Adrenal gland (tissue), 12 donors: ENCODE measurements around the gene RIMBP3C. TPM values are rescaled to one million over a fixed set of nuclear protein-coding genes. Genes with fewer than 3 reads are reported as not detected.
"Not testable (repeated sequence)": the region's sequence is repeated elsewhere in the genome, so short reads cannot be mapped to it uniquely, and the experiment has no call there.

Source experiments
- DNase-seq, 7 donors: peaks; one replicate each; pipeline ENCODE4 v3.0.0-alpha.2; 2019 to 2020
- H3K27ac ChIP-seq, 5 donors: fragments of 200-600 bp; sonication (generic) in 4 of 5; 1 replicate in 3 of 5; 2 replicates in 2 of 5; pipeline versions ENCODE4 v1.5.1 to v1.8.0; 2016 to 2020; ENCODE audit warnings: mild to moderate bottlenecking in 1 of 5
- H3K27me3 ChIP-seq: fragments of 200-600 bp; 2 replicates; pipeline ENCODE4 v1.8.0; 2021
- H3K36me3 ChIP-seq, 2 donors: fragments of 200-600 bp; replicated peaks in 1 of 2; 1 replicate in 1 of 2; 2 replicates in 1 of 2; pipeline versions ENCODE4 v1.5.1 to v1.8.0; 2018 to 2022
- H3K4me1 ChIP-seq, 2 donors: fragments of 200-600 bp; replicated peaks in 1 of 2; 1 replicate in 1 of 2; 2 replicates in 1 of 2; pipeline versions ENCODE4 v1.5.1 to v1.8.0; 2018 to 2021
- H3K4me3 ChIP-seq, 4 donors: fragments of 200-600 bp; sonication (generic) in 3 of 4; one replicate each; pipeline ENCODE4 v1.5.1; 2016 to 2018
- H3K9me3 ChIP-seq, 3 donors: fragments of 200-600 bp; sonication (generic) in 1 of 3; replicated peaks in 1 of 3; 1 replicate in 2 of 3; 2 replicates in 1 of 3; pipeline versions ENCODE4 v1.5.1 to v1.8.0; 2016 to 2021
- WGBS, 4 donors: extraction: QIAGEN DNeasy Blood & Tissue Kit in 2 of 4; methylation state at CpG; one replicate each; pipeline versions ENCODE4 v1.1.5 to v1.1.7; 2013 to 2017; 5-methylcytosine and 5-hydroxymethylcytosine counted together
- intact Hi-C, 2 donors: fragments of 100-400 bp; cut with DNase I; formaldehyde crosslinking; loops; one replicate each; pipeline versions ENCODE4 v1.14.1 to v1.15.0; 2022 to 2023
- polyA plus RNA-seq, 3 donors: library from polyadenylated mRNA; stranded (reverse); fragments of 200-250 nt in 2 of 3; fragments of 350-450 nt in 1 of 3; fragmentation: Illumina TruSeq in 1 of 3; extraction: RNeasy Lipid Tissue Mini Kit (QIAGEN cat#74804) in 1 of 3; gene quantifications; one replicate each; pipeline ENCODE4 v1.2.3, GENCODE V29; 2013 to 2014
- total RNA-seq, 9 donors: library from RNA; depleted of rRNA in 4 of 9; stranded (reverse); fragments of >200 nt in 4 of 9; fragments of 120-200 nt in 1 of 9; fragmentation: NEBNext Ultra II Directional in 1 of 9; extraction: Animal tissue kit (Norgen Biotek cat#: 25700) in 1 of 9; gene quantifications; one replicate each; pipeline versions ENCODE4 v1.1.0 to v1.2.4, GENCODE V29; 2013 to 2023
- donor health status: healthy with polysubstance abuse.
- donor health status: Bipolar disorder and iron deficiency.
- donor health status: DM: yes; HTN: yes; CAD: no.
- donor health status: DM: no; HTN: no; CAD: no.
- donor health status: DM: no; HTN: no; CAD: no.
- donor health status: DM: yes; HTN: yes; CAD: no.

Gene RIMBP3C
- total and polyA plus RNA-seq, 12 donors, result 0.18 to 2.5 (median 0.28) TPM; not detected in 4

DNA sequence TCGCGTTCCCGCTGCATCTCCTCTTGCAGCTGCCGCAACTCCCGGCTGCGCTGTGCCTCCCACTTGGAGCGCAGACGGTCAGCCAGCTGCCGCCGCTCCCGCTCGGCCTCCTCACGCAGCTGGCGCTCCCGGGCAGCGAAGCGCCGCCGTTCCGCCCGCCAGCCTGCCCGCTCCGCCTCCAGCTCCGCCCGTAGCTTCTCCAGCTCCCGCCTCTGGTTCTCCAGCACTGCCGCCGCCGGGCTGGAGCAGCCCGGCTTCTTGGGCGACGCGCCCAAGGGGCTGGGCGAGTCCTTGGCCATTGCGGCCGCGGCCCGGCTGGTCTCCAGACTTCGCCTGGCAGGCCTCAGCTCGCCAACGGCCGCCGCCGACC, 598 bp downstream of the RIMBP3C start:
- DNase-seq, H3K27me3 ChIP-seq, H3K4me1 ChIP-seq, H3K36me3 ChIP-seq, intact Hi-C loops, H3K27ac ChIP-seq, H3K9me3 ChIP-seq, H3K4me3 ChIP-seq: not testable (repeated sequence)
- WGBS, 4 donors, result no CpG with 5 or more reads among the region's 44 CpGs

DNA sequence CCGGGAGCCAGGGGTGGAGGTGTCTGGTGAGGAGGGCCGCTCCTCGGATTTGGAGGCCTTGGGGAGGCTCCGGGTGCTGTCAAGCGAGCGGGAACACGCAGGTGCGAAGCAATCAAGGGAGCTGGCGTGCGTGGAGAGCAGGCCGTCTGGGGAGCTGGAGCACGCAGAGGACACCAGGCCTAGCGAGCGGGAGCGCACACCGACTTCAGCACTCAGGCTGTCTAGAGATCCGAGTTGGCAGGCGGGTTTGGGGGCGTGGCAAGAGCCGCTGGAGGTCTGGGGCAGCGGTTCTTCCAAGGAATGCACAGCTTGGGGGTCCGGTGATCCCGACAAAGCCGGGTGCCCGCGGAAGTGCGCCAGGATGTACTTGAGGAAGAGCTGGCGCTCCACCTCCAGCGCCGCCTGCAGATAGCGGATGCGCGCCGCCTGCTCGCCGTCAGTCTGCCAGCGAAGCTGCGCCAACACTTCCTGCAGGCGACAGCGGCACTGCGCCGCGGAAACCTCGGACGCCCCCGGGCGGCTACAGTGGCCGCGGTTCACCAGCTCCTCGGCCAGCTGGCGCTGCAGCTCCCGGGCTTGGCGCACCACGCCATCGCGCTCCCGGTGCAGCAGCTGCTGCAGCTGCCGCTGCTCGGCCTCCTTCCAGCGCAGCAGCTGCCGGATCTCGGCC, 1.1 kb downstream of the RIMBP3C start:
- H3K4me1 ChIP-seq, DNase-seq, H3K27ac ChIP-seq, H3K9me3 ChIP-seq, intact Hi-C loops, H3K27me3 ChIP-seq, H3K4me3 ChIP-seq, H3K36me3 ChIP-seq: not testable (repeated sequence)
- no CpG with 5 or more reads among the region's 62 CpGs for WGBS, 4 donors

DNA sequence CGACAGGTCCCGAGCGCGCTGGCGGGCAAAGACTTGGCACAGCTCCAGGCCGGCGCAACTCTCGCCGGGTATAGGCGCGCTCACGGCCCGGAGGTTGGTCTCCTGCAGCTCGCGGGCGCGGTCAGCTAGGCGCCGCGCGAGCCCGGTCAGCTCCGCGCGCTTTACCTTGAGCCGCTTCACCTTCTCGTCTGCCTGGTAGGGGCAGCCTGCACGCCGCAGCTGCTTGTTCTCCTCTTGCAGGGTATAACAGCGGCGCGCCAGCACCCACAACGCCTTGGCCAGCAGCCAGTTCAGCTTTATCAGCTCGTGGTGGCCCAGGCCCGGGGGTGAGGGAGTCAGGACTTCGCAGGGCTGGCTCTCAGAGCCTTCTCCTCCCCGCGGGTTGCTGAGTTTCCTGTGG, 1.7 kb downstream of the RIMBP3C start:
- DNase-seq, H3K9me3 ChIP-seq, H3K27me3 ChIP-seq, H3K4me1 ChIP-seq, H3K4me3 ChIP-seq, intact Hi-C loops, H3K27ac ChIP-seq, H3K36me3 ChIP-seq: not testable (repeated sequence)
- WGBS, 4 donors, result no CpG with 5 or more reads among the region's 38 CpGs

DNA sequence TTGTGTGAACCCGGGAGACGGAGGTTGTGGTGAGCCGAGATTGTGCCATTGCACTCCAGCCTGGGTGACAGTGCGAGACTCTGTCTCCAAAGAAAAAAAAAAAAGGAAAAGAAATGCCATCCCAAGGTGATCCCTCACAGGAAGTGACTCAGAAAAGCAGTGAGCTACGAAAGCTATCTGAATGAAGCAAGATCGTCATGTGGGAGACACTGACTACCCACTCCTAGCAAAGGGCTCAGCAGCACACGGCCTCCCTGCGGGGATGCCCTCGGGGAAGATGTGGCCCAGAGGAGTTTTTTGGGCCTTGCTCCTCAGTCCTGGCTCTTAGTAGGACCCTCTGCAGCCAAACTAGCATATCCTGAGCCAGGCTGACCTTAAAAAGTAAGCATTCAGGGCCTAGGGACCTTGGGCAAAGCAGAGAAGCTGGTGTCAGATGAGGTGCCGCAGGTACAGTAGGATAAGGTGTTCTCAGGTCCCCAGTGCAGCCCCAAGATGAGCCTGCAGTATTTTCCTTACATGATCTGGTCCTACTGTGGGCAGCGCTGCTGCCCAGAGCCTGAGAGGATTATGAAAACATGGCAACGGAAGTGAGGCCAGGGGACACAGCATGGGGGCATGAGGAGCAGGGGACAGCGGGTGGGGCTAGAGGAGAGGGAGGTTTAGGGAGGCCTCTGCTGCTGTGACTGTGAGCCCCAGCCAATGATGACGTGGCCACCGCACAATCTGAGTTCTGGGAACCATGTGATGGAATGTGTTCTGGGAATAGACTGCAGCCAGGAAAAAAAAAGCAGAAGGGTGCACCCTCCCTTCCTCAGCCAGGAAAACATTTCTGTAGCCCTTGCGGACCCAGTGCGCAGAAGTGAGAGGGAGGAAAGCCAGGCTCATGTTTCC, 6.6 kb downstream of the RIMBP3C start:
- WGBS, 4 donors, result 77 to 88% (median 82%) methylated on average over 1 to 2 of the region's 17 CpGs
- H3K36me3 ChIP-seq, H3K27ac ChIP-seq, H3K9me3 ChIP-seq, intact Hi-C loops, H3K4me1 ChIP-seq, H3K4me3 ChIP-seq, H3K27me3 ChIP-seq: not testable (repeated sequence)
- DNase-seq, result peak in 1 of 7 donors; percentile 6

DNA sequence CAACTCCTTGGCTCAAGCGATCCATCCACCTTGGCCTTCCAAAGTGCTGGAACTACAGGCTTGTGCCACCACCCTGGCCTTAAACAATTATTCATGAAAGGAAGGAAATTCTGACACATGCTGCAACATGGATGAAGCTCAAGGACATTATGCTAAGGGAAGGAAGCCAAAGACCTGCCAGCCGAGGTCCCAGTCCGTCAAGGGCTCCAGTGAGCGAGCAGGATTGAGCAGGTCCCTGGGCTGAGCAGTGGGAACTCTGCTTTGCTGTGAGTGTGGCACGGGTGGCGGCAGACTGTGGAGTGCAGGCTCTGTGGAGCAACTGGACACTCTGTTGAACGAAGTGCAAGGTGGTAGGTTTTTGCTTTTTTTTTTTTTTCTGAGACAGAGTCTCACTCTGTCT, 11.4 kb downstream of the RIMBP3C start:
- intact Hi-C loops, DNase-seq, H3K9me3 ChIP-seq, H3K4me3 ChIP-seq, H3K27me3 ChIP-seq, H3K27ac ChIP-seq, H3K4me1 ChIP-seq, H3K36me3 ChIP-seq: not testable (repeated sequence)
- no CpG with 5 or more reads among the region's 7 CpGs for WGBS, 4 donors

DNA sequence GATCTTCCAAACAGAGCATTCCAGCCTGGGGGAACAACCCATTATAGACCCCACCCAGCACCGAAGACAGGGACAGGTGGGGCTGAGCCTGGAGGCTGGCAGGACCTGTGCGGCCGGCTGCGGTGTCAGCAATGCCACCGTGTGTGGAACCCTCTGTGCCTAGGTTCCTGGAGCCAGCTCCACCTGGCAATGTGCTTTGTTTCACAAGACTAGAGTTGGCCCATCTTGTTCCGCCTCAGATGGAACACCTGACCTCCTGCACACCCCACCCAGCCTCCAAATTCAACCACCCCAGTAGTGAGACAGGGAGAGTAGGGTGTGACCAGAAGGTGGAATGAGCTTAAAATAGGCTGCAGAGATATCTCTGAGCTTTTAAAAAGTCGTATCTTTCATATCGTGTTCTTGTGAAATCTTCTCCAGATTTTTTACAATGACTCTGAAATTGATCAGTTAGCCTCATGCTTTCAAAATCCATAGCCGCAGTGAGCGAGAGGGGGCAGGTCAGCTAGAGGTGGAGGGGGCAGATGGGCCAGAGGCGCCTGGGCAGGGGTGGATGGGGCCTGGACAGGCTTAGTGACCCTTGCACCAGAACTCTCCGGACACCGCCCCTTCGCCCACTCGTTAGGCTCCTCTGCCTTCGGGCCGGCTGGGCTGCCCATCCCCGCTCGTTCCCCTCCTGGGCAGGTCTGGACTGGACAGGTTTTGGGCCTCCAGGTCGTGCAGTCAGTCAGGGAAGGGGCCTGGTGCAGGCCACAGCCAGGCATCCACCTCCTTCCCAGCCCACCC, 18.2 kb downstream of the RIMBP3C start:
- H3K4me1 ChIP-seq, H3K36me3 ChIP-seq, H3K27me3 ChIP-seq, H3K27ac ChIP-seq, DNase-seq, H3K4me3 ChIP-seq, intact Hi-C loops, H3K9me3 ChIP-seq: not testable (repeated sequence)
- no CpG with 5 or more reads among the region's 20 CpGs for WGBS, 4 donors

DNA sequence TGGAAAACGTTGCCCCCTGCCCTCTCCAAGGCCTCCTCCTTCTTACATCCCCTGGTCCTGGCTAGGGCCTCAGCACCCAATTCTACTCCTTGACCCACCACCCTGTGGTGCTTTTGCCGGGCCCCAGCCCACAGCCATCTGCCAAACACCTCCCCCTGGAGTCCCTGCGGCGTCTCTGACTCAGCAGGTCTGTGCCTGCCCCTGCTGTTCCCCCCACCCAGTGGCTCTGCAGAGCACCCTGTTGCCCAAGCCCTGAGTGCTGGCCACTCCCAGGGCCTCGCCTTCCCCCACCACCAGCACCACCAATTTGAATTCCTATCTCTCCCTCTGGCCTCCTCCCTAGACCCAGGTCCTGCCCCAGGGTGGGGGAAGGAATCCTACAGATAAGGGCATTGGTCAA, 19.7 kb downstream of the RIMBP3C start:
- WGBS, 4 donors, result no CpG with 5 or more reads among the region's 5 CpGs
- H3K4me1 ChIP-seq, H3K9me3 ChIP-seq, H3K4me3 ChIP-seq, intact Hi-C loops, H3K27me3 ChIP-seq, H3K36me3 ChIP-seq, DNase-seq, H3K27ac ChIP-seq: not testable (repeated sequence)

DNA sequence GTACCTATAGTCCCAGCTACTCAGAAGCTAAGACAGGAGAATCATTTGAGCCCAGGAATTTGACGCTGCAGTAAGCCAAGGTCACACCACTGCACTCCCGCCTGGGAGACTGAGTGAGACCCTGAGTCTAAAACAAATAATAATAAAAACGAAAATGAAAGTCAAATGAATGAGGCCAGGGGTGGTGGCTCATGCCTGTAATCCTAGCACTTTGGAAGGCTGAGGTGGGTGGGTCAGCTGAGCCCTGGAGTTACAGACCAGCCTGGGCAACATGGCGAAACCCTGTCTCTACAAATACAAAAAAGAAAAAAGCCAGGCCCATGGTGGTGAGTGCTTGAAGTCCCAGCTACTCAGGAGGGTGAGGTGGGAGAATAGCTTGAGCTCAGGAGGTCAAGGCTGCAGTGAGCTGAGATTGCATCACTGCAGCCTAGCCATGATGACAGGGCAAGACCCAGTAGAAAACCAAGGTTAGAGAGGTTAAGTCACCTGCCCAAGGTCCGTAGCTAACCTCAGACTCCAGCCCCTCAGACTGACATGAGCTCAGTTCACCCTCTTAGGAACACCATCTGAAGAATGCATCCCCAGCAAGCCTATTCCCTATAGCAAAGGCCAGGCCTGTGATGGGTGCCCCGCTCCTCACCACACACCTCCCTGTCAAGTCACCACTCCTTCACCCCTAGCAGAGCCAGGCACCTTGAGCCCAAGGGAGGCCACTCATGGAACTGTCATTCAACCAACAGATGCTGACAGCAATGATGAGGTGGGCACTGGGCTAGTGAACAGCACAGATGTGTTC, 24.4 kb downstream of the RIMBP3C start:
- intact Hi-C loops, result not testable (repeated sequence)

DNA sequence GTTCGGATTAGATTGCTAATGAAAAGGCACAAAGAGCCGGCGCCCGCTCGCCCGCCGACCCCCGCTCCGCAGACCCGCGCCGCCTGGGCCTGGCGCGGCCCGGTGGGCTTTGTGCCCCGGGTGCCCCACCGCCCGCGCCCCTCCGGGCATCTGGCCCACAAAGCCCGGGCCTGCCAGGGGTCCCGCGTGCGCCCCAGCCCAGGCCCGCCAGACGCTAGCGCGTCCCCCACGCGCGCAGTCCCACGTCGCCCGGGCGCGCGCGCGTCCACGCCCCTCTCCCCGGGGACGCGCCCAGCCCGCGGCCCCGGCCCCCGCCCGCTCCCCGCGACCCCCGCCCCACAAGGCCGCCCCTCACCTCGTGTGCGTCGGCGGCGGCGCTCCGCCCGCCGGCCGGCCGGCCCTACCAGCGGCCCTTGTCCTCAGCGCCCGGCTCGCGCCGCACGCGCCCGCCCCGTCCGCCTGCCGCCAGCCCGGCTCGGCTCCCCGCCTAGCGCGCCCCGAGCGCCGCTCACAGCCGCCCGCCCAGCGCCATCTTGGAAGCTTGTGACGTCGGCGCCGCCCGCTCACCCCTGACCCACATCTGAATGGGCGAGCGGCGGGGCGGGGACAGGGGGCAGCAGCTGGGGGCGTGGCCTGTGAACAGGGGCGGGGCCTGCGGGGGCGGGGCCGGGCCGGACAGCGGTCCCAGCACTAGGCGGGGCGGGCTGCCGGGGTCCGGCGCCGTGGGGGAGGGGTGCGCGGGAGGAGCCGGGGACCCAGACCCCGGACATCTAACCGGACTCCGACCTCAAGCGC, 34.1 kb downstream of the RIMBP3C start:
- no CpG with 5 or more reads among the region's 115 CpGs for WGBS, 4 donors
- DNase-seq, result peak in 1 of 7 donors; percentile 55
- H3K36me3 ChIP-seq, H3K9me3 ChIP-seq, intact Hi-C loops, H3K4me1 ChIP-seq, H3K27ac ChIP-seq, H3K4me3 ChIP-seq, H3K27me3 ChIP-seq: not testable (repeated sequence)

More for the DNA sequence above, 24.4 kb downstream of the RIMBP3C start:
- H3K4me1 ChIP-seq, H3K4me3 ChIP-seq, H3K27me3 ChIP-seq, H3K9me3 ChIP-seq, H3K27ac ChIP-seq, DNase-seq, H3K36me3 ChIP-seq: not testable (repeated sequence)
- no CpG with 5 or more reads among the region's 6 CpGs for WGBS, 4 donors

DNA sequence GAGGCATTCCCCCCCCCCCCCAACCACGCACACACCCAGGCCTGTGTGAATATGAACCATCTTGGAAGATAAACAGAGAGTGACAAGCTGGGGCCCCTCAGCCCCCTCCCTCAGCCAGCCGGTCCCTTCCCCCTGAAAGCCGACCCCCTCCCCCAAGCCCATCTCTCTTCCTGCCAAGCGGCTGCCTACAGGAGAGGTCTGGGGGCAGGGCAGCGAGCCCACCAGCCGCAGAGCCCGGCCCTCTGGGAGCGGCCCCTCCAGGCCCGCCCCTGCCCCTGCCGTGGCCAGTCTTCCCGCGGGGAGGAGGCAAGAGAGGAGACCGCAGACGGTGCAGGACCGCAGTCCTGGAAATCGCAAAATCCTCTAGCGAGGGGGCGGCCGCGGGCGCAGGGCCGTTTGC, 34.7 kb downstream of the RIMBP3C start:
- H3K27ac ChIP-seq, DNase-seq, H3K27me3 ChIP-seq, H3K4me1 ChIP-seq, intact Hi-C loops, H3K4me3 ChIP-seq, H3K9me3 ChIP-seq, H3K36me3 ChIP-seq: not testable (repeated sequence)
- WGBS, 4 donors, result no CpG with 5 or more reads among the region's 22 CpGs
